Activated CD8-positive, alpha-beta memory T cell treated with anti-CD3 and anti-CD28 coated beads, Interleukin-2, amount 50 U/mL, for 24 hours (primary cell): ENCODE measurements around the gene POC1B.
"Not testable (repeated sequence)": the region's sequence is repeated elsewhere in the genome, so short reads cannot be mapped to it uniquely, and the experiment has no call there.

Experiments used
- DNase-seq: peaks from one replicate; pipeline ENCODE4 v3.0.0-alpha.2; 2020; ENCODE audit errors: extremely low read depth

POC1B gene

GRCh38 chr12:89464974-89465592, 60.8 kb downstream of the POC1B start:
- DNase-seq = no peak

- DNase-seq = no peak
Observed at GRCh38 chr12:89461649-89462612, 63.9 kb downstream of the POC1B start.

GRCh38 chr12:89461190-89461589, 64.7 kb downstream of the POC1B start:
- no peak for DNase-seq

GRCh38 chr12:89459279-89459678, 66.6 kb downstream of the POC1B start:
- not testable (repeated sequence) for DNase-seq

- DNase-seq = no peak
Observed at GRCh38 chr12:89456565-89456964, 69.3 kb downstream of the POC1B start.

- DNase-seq = no peak
Observed at GRCh38 chr12:89454080-89454848, 71.6 kb downstream of the POC1B start.

GRCh38 chr12:89453121-89453978, 72.5 kb downstream of the POC1B start:
- DNase-seq = no peak

GRCh38 chr12:89451841-89452251, 74.0 kb downstream of the POC1B start:
- DNase-seq = no peak

- no peak for DNase-seq
Observed at GRCh38 chr12:89450907-89451306, 74.9 kb downstream of the POC1B start.

GRCh38 chr12:89448951-89449371, 76.9 kb downstream of the POC1B start:
- no peak for DNase-seq

- no peak for DNase-seq
Observed at GRCh38 chr12:89448526-89448925, 77.3 kb downstream of the POC1B start.

- no peak for DNase-seq
Observed at GRCh38 chr12:89439941-89440340, 85.9 kb downstream of the POC1B start.

GRCh38 chr12:89437231-89437630, 88.6 kb downstream of the POC1B start:
- no peak for DNase-seq

GRCh38 chr12:89436062-89436461, 89.8 kb downstream of the POC1B start:
- DNase-seq = no peak

- no peak for DNase-seq
Observed at GRCh38 chr12:89433634-89434033, 92.2 kb downstream of the POC1B start.

- no peak for DNase-seq
Observed at GRCh38 chr12:89432396-89432795, 93.5 kb downstream of the POC1B start.

- DNase-seq = no peak
Observed at GRCh38 chr12:89429528-89429927, 96.3 kb downstream of the POC1B start.

- DNase-seq = no peak
Observed at GRCh38 chr12:89427508-89428156, 98.2 kb downstream of the POC1B start.

- no peak for DNase-seq
Observed at GRCh38 chr12:89424846-89425245, 101.0 kb downstream of the POC1B start.

- no peak for DNase-seq
Observed at GRCh38 chr12:89424389-89424788, 101.5 kb downstream of the POC1B start.
